22Rv1 (cell line): ENCODE measurements around the gene NTN1.

Experiments
- ZFX ChIP-seq: fragments of 450-650 bp; IDR thresholded peaks from 2 replicates; pipeline ENCODE4 v1.6.1; 2017; ENCODE audit warnings: antibody characterized with exemption, borderline replicate concordance
- TF ChIP-seq, protein P1 (sequence below): fragments of 450-650 bp; IDR thresholded peaks from 2 replicates; pipeline ENCODE4 v1.5.1; 2017; ENCODE audit warnings: mild to moderate bottlenecking

GRCh38 chr17:9229160-9229825, 208.0 kb downstream of the NTN1 start:
- TF ChIP-seq, protein P1, sequence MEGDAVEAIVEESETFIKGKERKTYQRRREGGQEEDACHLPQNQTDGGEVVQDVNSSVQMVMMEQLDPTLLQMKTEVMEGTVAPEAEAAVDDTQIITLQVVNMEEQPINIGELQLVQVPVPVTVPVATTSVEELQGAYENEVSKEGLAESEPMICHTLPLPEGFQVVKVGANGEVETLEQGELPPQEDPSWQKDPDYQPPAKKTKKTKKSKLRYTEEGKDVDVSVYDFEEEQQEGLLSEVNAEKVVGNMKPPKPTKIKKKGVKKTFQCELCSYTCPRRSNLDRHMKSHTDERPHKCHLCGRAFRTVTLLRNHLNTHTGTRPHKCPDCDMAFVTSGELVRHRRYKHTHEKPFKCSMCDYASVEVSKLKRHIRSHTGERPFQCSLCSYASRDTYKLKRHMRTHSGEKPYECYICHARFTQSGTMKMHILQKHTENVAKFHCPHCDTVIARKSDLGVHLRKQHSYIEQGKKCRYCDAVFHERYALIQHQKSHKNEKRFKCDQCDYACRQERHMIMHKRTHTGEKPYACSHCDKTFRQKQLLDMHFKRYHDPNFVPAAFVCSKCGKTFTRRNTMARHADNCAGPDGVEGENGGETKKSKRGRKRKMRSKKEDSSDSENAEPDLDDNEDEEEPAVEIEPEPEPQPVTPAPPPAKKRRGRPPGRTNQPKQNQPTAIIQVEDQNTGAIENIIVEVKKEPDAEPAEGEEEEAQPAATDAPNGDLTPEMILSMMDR: no peak
- no peak for TF ChIP-seq ZFX
